ENCODE results near the gene COL11A2. TPM values are rescaled to one million over a fixed set of nuclear protein-coding genes. Genes with fewer than 3 reads are reported as not detected.
A peak's percentile ranks its signal among the peaks of the same experiment; 100 is the strongest.

The COL11A2 gene
- total and polyA plus RNA-seq, 2 of the 13 experiments (the other 11 are each of a cell fraction or from before 2014, with no cell fraction given) = 0.55 TPM

- TF ChIP-seq ZNF318 (CRISPR knock-in tag; IDR thresholded peaks at IDR 0.05) = peak; percentile 75; the same call in 1 of the 2 replicates
- peak; percentile 43; the same call in 1 of the 2 replicates for TF ChIP-seq ZNF83 (CRISPR knock-in tag; IDR thresholded peaks at IDR 0.05; ENCODE audit: borderline replicate concordance)
- peak; percentile 71 for TF ChIP-seq ZNF230 (CRISPR knock-in tag; IDR thresholded peaks at IDR 0.05)
- TF ChIP-seq RARA (CRISPR knock-in tag; IDR thresholded peaks at IDR 0.05) = no peak; the same call in 1 of the 2 replicates
- no peak for TF ChIP-seq EP300 (IDR thresholded peaks at IDR 0.05; ENCODE audit: low read depth in 2 of 2, low read length in 2 of 2)
- TF ChIP-seq EP300 (CRISPR knock-in tag; IDR thresholded peaks at IDR 0.05; ENCODE audit: borderline replicate concordance) = no peak
- TF ChIP-seq ZNF546 (CRISPR knock-in tag; conservative IDR thresholded peaks at IDR 0.05) = 0 out of 2 replicates have a peak, but pooled peaks have one; percentile 27
- TF ChIP-seq ZNF512 (CRISPR knock-in tag; IDR thresholded peaks at IDR 0.05) = no peak
- TF ChIP-seq SOX6 (IDR thresholded peaks at IDR 0.05) = no peak
- peak; percentile 62 for TF ChIP-seq SOX6 (CRISPR knock-in tag; IDR thresholded peaks at IDR 0.05)
- TF ChIP-seq PAXIP1 (CRISPR knock-in tag; conservative IDR thresholded peaks at IDR 0.05) = peak; percentile 72
- TF ChIP-seq ZNF75D (CRISPR knock-in tag; IDR thresholded peaks at IDR 0.05; ENCODE audit: borderline replicate concordance) = no peak
- TF ChIP-seq FOXK1 (CRISPR knock-in tag; IDR thresholded peaks at IDR 0.05; ENCODE audit: borderline replicate concordance, low read depth) = 0 out of 2 replicates have a peak, but pooled peaks have one; percentile 12
- peak; percentile 88; the same call in 1 of the 2 replicates for TF ChIP-seq ZNF709 (CRISPR knock-in tag; IDR thresholded peaks at IDR 0.05)
- peak; percentile 71; the same call in 1 of the 2 replicates for TF ChIP-seq ZNF782 (CRISPR knock-in tag; IDR thresholded peaks at IDR 0.05; ENCODE audit: borderline replicate concordance)
Measured at GRCh38 chr6:33204415-33205190, 12.3 kb upstream of the COL11A2 start, which contains the start of gene HSD17B8 (continued).
